HG03442 (cell line): Measurements from ENCODE around the gene PCDH11X.
"Not testable (repeated sequence)": the region's sequence is repeated elsewhere in the genome, so short reads cannot be mapped to it uniquely, and the experiment has no call there.

Experiments used
- ATAC-seq: cut with Tn5 transposase; IDR thresholded peaks from one replicate; pipeline ENCODE4 v1.9.1; 2021; ENCODE audit warnings: mild to moderate bottlenecking, moderate library complexity; ENCODE audit not compliant: unreplicated experiment

Gene PCDH11X, protein sequence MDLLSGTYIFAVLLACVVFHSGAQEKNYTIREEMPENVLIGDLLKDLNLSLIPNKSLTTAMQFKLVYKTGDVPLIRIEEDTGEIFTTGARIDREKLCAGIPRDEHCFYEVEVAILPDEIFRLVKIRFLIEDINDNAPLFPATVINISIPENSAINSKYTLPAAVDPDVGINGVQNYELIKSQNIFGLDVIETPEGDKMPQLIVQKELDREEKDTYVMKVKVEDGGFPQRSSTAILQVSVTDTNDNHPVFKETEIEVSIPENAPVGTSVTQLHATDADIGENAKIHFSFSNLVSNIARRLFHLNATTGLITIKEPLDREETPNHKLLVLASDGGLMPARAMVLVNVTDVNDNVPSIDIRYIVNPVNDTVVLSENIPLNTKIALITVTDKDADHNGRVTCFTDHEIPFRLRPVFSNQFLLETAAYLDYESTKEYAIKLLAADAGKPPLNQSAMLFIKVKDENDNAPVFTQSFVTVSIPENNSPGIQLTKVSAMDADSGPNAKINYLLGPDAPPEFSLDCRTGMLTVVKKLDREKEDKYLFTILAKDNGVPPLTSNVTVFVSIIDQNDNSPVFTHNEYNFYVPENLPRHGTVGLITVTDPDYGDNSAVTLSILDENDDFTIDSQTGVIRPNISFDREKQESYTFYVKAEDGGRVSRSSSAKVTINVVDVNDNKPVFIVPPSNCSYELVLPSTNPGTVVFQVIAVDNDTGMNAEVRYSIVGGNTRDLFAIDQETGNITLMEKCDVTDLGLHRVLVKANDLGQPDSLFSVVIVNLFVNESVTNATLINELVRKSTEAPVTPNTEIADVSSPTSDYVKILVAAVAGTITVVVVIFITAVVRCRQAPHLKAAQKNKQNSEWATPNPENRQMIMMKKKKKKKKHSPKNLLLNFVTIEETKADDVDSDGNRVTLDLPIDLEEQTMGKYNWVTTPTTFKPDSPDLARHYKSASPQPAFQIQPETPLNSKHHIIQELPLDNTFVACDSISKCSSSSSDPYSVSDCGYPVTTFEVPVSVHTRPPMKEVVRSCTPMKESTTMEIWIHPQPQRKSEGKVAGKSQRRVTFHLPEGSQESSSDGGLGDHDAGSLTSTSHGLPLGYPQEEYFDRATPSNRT (N-terminal part only)

DNA sequence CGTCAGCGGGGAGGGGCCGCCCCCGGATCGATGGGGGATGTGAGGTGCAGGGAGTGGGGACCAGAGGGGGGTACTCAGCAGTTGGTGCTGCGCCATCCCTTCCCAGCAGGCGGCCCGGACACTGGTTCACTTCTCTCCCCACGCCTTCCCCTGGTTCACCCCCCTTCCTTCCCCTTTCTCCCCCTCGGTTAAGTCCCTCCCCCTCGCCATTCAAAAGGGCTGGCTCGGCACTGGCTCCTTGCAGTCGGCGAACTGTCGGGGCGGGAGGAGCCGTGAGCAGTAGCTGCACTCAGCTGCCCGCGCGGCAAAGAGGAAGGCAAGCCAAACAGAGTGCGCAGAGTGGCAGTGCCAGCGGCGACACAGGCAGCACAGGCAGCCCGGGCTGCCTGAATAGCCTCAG lies at the start of gene PCDH11X:
TSS of gene PCDH11X (plus strand) at position 241 of the 400 bp plus-strand sequence. CDS start 56,130 bp downstream, outside the sequence.
- not testable (repeated sequence) for ATAC-seq

DNA sequence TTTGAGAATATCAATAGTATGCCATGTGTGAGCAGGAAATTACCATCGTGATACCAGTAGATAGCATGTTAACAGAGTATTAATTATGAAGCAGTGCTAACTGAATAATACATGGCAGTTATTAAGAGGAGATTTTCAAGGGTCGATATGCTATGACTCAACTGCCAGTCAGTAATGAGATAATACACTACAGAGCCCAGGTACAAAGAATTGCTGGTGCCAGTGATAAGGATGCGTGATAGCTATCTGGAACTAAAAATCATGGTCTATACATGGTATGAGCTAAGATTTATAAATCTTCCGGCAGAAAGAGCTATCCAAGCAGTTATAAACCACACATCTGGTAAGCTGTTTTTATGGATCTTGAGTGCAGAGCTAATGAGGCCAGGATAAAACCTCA lies 31.7 kb upstream of the PCDH11X start:
- not testable (repeated sequence) for ATAC-seq

DNA sequence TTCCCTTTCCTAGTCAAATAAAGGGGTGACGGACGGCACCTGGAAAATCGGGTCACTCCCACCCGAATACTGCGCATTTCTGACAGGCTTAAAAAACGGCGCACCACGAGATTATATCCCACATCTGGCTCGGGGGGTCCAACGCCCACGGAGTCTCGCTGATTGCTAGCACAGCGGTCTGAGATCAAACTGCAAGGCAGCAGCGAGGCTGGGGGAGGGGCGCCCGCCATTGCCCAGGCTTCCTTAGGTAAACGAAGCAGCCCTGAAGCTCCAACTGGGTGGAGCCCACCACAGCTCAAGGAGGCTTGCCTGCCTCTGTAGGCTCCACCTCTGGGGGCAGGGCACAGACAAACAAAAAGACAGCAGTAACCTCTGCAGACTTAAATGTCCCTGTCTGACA lies 26.2 kb upstream of the PCDH11X start:
- not testable (repeated sequence) for ATAC-seq

DNA sequence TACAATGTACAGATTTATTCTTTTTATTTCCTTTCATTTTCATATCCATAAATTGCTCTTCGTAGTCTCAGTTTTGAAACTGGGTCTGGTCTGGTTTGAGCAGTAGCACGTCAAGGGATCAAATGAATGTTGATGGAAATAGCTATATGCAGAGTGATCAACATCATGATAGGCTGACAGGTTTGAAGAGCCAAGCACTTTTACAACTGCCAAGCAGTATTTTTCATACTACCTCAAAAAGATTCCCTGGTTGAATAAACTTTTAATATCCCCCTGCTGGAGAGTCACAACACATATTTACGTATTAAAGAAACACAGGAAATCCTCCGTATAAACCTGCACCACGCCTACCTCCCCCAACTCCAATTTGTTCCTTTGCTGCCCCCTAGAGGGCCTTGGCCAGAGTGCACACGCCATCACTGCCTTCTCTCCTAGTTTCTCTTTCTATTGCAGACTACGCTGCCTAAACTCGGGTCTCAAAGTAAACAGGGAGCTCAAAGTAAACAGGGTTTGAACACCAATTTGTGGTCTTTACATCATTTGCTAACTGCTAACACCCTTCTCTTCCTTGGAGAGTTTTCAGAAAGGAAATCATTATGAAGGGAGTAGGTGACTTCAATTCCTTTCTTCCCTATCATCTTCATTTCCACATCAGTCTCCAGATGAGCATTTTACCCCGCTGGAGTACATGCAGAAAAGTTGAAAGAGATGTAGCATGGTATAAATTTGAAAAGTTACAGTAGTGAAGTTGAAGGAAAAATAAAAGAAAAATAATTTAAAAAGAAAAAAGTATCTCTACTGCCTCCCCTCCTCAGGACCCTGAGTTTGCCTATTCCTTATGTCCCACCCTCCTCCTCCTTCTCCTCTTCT lies 8.3 kb upstream of the PCDH11X start:
- peak; percentile 100 for ATAC-seq

DNA sequence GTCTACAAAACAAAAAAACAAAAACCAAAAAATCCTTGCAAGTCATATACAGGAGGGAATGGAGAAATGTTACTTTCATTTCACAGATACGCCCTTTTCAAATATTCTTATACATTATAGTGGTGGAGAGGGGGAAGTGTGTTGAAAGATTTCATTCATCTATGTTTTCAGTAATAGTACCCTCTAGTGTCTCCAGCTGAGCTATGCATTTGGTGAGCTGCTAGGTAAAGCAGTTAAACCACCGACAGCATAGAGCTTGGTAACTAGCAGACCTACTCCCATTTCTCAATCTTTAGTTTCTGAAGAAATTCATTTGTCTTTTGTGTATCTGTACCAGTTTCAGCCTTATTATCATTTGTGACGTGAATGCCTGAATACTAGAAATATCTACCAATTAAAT lies 5.2 kb upstream of the PCDH11X start:
- ATAC-seq: not testable (repeated sequence)

DNA sequence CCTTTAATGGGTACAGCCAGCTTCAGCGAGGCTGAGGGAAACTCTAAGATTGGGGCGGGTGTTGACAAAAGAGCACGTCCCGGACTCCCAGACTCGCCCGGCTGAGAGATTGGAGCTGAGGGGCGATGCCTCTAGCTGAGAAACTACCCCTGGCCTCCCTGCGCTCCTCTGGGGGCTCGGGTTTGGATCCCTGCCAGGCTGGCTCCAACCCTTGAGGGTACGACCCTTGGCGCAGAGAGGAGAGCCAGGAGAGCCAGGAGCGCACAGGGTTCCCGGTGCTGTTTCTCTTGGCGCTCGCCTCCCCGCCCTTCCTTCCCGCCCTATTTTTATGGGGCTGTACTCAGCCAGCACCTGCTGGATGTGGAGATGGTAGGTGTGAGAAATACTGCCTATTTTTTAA lies 833 bp downstream of the PCDH11X start:
- ATAC-seq: not testable (repeated sequence)

DNA sequence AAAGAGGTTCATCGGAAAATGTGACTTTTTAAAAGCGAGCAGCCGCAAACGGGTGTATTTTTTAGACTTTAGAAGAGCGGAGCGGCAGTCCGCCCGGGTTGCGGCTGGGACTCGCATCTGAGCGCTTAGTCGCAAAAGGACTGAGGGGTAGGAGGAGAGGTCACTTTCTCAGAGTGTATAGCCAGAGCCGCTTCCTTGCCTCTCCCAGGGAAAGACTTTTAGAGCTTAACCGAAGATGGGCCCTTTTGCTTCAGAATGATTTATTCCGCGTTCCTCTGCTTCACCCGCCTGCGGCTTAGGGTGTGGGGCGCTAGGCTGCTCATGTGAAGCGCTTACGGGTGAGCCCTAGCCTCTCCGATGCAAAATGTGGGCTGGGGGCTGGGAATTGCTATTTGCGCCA lies 1.5 kb downstream of the PCDH11X start:
- not testable (repeated sequence) for ATAC-seq

DNA sequence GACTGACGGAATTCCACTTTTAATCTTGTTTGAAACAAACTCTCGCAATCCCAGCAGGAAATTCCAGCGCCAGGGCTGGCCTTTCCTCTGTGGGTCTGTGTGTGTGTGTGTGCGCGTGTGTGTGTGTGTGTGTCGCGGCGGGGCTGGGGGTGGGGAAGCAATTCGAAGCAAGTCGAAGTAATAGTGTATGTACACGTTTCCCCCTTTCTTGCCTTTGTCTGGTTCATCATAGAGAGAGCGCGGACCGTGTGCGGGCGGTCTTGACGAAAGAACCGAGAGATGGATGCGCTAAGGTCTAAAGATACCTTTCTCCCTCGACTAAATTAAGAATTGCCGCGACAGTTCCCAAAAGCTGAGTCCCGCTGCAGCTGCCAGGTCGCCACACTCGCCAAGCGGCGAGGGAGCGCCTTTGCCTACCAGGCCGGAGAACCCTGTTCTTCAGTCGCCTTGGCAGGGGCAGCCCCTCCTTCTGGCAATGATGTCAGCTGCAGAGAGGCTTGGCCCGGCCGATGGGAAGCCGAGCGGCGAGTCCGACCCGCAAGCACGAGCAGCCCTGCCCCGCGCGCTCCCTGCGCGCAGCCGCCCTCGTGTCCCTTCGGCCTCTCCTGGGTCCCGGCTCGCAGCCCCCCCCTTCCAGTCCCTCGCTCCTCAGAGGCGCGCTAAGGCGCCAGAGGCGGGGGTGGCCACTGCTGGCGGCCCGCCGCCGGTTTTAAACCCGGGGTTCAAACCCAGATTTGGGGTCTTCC lies 2.6 kb downstream of the PCDH11X start:
- not testable (repeated sequence) for ATAC-seq

DNA sequence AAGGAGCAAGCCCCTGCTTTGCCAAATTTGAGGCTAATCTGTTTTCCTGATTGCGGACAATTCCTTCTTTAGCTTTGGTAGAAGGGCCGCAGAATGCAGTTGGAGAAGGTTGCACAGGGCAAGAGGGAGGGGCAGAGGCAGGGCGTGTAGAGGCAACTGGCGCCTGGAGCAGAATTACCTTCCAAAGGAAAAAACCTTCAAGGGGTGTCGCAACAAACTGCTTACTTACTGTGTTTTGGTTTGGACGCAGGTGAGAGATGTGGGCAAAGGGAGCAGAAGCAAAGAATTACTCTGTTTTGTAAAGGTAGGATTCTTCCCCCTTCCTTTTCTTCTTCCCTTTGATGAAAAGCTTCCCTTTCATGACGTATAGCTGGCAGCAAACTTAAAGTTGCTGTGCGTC lies 3.6 kb downstream of the PCDH11X start:
- ATAC-seq: not testable (repeated sequence)

DNA sequence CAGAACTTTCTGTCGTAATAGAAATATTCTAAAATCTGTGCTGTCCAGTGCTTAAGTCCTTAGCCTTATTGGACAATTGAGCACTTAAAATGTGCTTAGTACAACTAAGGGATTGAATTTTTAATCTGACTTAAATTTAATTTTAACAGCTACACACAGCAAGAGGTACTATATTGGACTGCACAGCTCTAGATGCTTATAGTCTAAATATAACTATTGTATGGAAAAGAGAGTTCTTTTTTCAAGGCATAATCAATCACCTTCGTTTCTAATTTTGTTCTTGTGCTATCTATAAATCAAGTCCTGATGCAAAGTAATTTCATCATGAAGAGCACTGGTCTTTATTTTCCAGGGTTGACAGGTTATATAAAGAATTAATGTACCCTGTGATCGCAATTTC lies 38.4 kb downstream of the PCDH11X start:
- ATAC-seq: not testable (repeated sequence)

DNA sequence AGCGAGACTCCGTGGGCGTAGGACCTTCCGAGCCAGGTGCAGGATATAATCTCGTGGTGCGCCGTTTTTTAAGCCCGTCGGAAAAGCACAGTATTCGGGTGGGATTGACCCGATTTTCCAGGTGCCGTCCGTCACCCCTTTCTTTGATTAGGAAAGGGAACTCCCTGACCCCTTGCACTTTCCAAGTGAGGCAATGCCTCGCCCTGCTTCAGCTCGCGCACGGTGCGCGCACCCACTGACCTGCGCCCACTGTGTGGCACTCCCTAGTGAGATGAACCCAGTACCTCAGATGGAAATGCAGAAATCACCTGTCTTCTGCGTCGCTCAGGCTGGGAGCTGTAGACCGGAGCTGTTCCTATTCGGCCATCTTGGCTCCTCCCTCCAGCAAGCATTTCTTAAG lies 46.1 kb downstream of the PCDH11X start:
- ATAC-seq: not testable (repeated sequence)
